HCT116 (cell line): ENCODE results near the gene CIB4. TPM values are rescaled to one million over a fixed set of nuclear protein-coding genes. Genes with fewer than 3 reads are reported as not detected.

Source experiments
- ATAC-seq: fragments of 200-7000 bp; cut with Tn5 transposase; 2 replicates; pipeline ENCODE4 v1.9.1; 2020; ENCODE audit warnings: mild to moderate bottlenecking, moderate library complexity
- BruUV-seq: library from RNA; stranded (reverse); fragments of 400-500 nt; replicated peaks from 2 replicates; lab custom pipeline; 2021; lab: Mats Ljungman, UMichigan
- CTCF ChIA-PET: fragments of 300-600 bp; sonication (Branson Sonifier 250); formaldehyde crosslinking; loops from one replicate; lab custom pipeline; 2021; ENCODE audit warnings: antibody characterized with exemption; lab: Charles Lee
- POLR2A ChIA-PET: fragments of 300-600, 350-600 bp; sonication (Branson Sonifier 250); formaldehyde crosslinking; loops from one replicate; lab custom pipeline; 2021; ENCODE audit warnings: antibody characterized with exemption; lab: Charles Lee
- RAD21 ChIA-PET, 2 experiments: fragments of 300-600 bp; sonication (Branson Sonifier 250); formaldehyde crosslinking; loops; one replicate each; lab custom pipeline; 2023; ENCODE audit warnings: low total read pairs in 2 of 2; ENCODE audit not compliant: uncharacterized antibody in 2 of 2, unreplicated experiment in 2 of 2, low non-redundant PET in 1 of 2; lab: Charles Lee
- DNase-seq: peaks from one replicate; pipeline ENCODE4 v3.0.0-alpha.2; 2010; ENCODE audit warnings: low read depth, low spot score
- H2AFZ ChIP-seq: fragments of 200-600 bp; shearing (Covaris generic), sonication (generic); 2 replicates; pipeline ENCODE4 v1.6.1; 2017; ENCODE audit warnings: low read depth, mixed run types, mixed read lengths, antibody characterized with exemption, low read length; ENCODE audit not compliant: poor library complexity, severe bottlenecking
- H3K27ac ChIP-seq: 2 replicates; pipeline ENCODE4 v1.5.1; 2012; ENCODE audit warnings: low read depth, low read length
- H3K27me3 ChIP-seq: fragments of 200-600 bp; sonication (generic); 2 replicates; pipeline ENCODE4 v1.6.1; 2016; ENCODE audit warnings: mixed run types, low read length, mixed read lengths; ENCODE audit not compliant: insufficient read depth
- H3K36me3 ChIP-seq, 2 experiments: fragments of 200-500 bp in 1 of 2; fragments of 200-600 bp in 1 of 2; sonication (Bioruptor generic) in 1 of 2; sonication (generic) in 1 of 2; 2 replicates each; pipeline versions ENCODE4 v1.5.1 to v1.6.1; 2014 to 2016; ENCODE audit warnings: low read length in 2 of 2, inconsistent platforms in 1 of 2, mixed read lengths in 1 of 2, mixed run types in 1 of 2; ENCODE audit not compliant: insufficient read depth in 2 of 2, control insufficient read depth in 1 of 2
- H3K4me1 ChIP-seq, 2 experiments: fragments of 200-600 bp in 1 of 2; sonication (generic) in 1 of 2; 2 replicates each; pipeline versions ENCODE4 v1.5.1 to v1.6.1; 2012 to 2017; ENCODE audit warnings: low read length in 2 of 2, inconsistent platforms in 1 of 2, mild to moderate bottlenecking in 1 of 2, mixed read lengths in 1 of 2, mixed run types in 1 of 2, moderate library complexity in 1 of 2; ENCODE audit not compliant: insufficient read depth in 2 of 2, control insufficient read depth in 1 of 2
- H3K4me2 ChIP-seq: fragments of 200-600 bp; sonication (generic); 2 replicates; pipeline ENCODE4 v1.6.1; 2017; ENCODE audit warnings: mixed run types, low read length, mixed read lengths
- H3K4me3 ChIP-seq, 2 experiments: fragments of 200-600 bp in 1 of 2; sonication (generic) in 1 of 2; replicated peaks in 1 of 2; 2 replicates each; pipeline ENCODE4 v1.5.1; 2011 to 2016; ENCODE audit warnings: low read length in 2 of 2, control low read depth in 1 of 2, low read depth in 1 of 2, mild to moderate bottlenecking in 1 of 2, mixed read lengths in 1 of 2, mixed run types in 1 of 2
- H3K79me2 ChIP-seq: fragments of 200-600 bp; sonication (generic); 2 replicates; pipeline ENCODE4 v1.6.1; 2017; ENCODE audit warnings: mild to moderate bottlenecking, mixed run types, low read length, moderate library complexity, mixed read lengths; ENCODE audit not compliant: insufficient read depth
- H3K9ac ChIP-seq: fragments of 200-600 bp; sonication (generic); 2 replicates; pipeline ENCODE4 v1.6.1; 2016; ENCODE audit warnings: low read length, mixed read lengths
- H3K9me2 ChIP-seq: fragments of 200-600 bp; sonication (generic), shearing (Covaris generic); 2 replicates; pipeline ENCODE4 v1.6.1; 2017; ENCODE audit warnings: mixed run types, mild to moderate bottlenecking, moderate library complexity; ENCODE audit not compliant: insufficient read depth
- H3K9me3 ChIP-seq, 2 experiments: fragments of 200-500 bp in 1 of 2; fragments of 200-600 bp in 1 of 2; sonication (Bioruptor generic) in 1 of 2; sonication (generic) in 1 of 2; 2 replicates each; pipeline ENCODE4 v1.6.1; 2014 to 2017; ENCODE audit warnings: low read length in 2 of 2, mixed read lengths in 2 of 2, inconsistent platforms in 1 of 2, low read depth in 1 of 2, mild to moderate bottlenecking in 1 of 2, mixed run types in 1 of 2, moderate library complexity in 1 of 2; ENCODE audit not compliant: control insufficient read depth in 1 of 2, insufficient read depth in 1 of 2
- H4K20me1 ChIP-seq: fragments of 200-600 bp; sonication (generic), shearing (Covaris generic); 2 replicates; pipeline ENCODE4 v1.6.1; 2017; ENCODE audit warnings: mixed run types, mild to moderate bottlenecking, moderate library complexity; ENCODE audit not compliant: insufficient read depth
- CEBPB ChIP-seq: IDR thresholded peaks from 2 replicates; pipeline ENCODE4 v1.6.1; 2012; ENCODE audit warnings: low read depth
- EGR1 ChIP-seq: IDR thresholded peaks from 2 replicates; pipeline ENCODE4 v1.6.1; 2012; ENCODE audit warnings: low read depth
- ELF1 ChIP-seq: IDR thresholded peaks from 2 replicates; pipeline ENCODE4 v1.6.1; 2012; ENCODE audit warnings: low read depth, borderline replicate concordance
- RAD21 ChIP-seq: IDR thresholded peaks from 2 replicates; pipeline ENCODE4 v1.6.1; 2012; ENCODE audit warnings: low read depth, mild to moderate bottlenecking
- SIN3A ChIP-seq: IDR thresholded peaks from 2 replicates; pipeline ENCODE4 v1.6.1; 2012; ENCODE audit warnings: low read depth
- SP1 ChIP-seq: IDR thresholded peaks from 2 replicates; pipeline ENCODE4 v1.6.1; 2012; ENCODE audit warnings: low read depth
- SRF ChIP-seq: IDR thresholded peaks from 2 replicates; pipeline ENCODE4 v1.6.1; 2012; ENCODE audit warnings: low read depth
- TCF7L2 ChIP-seq: IDR thresholded peaks from 2 replicates; pipeline ENCODE4 v1.7.0; 2011; ENCODE audit warnings: borderline replicate concordance, inconsistent platforms; ENCODE audit not compliant: insufficient read depth, insufficient read length; ENCODE audit errors: extremely low read depth
- YY1 ChIP-seq: IDR thresholded peaks from 2 replicates; pipeline ENCODE4 v1.6.1; 2011; ENCODE audit warnings: low read length, low read depth, moderate library complexity, mild to moderate bottlenecking; ENCODE audit not compliant: insufficient replicate concordance; ENCODE audit errors: extremely low read depth
- ZBTB33 ChIP-seq: IDR thresholded peaks from 2 replicates; pipeline ENCODE4 v1.6.1; 2011; ENCODE audit warnings: mild to moderate bottlenecking, low read length, moderate library complexity; ENCODE audit not compliant: insufficient replicate concordance; ENCODE audit errors: extremely low read depth
- ZNF274 ChIP-seq: fragments of 200-500 bp; sonication (Bioruptor generic); IDR thresholded peaks from 2 replicates; pipeline ENCODE4 v1.6.1; 2014; ENCODE audit warnings: mild to moderate bottlenecking, low read depth, low read length, inconsistent platforms
- intact Hi-C: fragments of 100-400 bp; cut with micrococcal nuclease; formaldehyde crosslinking; loops from 2 replicates; pipeline ENCODE4 v1.10.0; 2022
- total RNA-seq: library from RNA; stranded (reverse); gene quantifications from one replicate; pipeline ENCODE4 v1.2.1, GENCODE V29; 2021; ENCODE audit not compliant: unreplicated experiment
- TF ChIP-seq, protein P1 (sequence below): IDR thresholded peaks from 2 replicates; pipeline ENCODE4 v1.6.1; 2012

Gene CIB4
- total RNA-seq, 1 experiment from 2014 or later: not detected

DNA sequence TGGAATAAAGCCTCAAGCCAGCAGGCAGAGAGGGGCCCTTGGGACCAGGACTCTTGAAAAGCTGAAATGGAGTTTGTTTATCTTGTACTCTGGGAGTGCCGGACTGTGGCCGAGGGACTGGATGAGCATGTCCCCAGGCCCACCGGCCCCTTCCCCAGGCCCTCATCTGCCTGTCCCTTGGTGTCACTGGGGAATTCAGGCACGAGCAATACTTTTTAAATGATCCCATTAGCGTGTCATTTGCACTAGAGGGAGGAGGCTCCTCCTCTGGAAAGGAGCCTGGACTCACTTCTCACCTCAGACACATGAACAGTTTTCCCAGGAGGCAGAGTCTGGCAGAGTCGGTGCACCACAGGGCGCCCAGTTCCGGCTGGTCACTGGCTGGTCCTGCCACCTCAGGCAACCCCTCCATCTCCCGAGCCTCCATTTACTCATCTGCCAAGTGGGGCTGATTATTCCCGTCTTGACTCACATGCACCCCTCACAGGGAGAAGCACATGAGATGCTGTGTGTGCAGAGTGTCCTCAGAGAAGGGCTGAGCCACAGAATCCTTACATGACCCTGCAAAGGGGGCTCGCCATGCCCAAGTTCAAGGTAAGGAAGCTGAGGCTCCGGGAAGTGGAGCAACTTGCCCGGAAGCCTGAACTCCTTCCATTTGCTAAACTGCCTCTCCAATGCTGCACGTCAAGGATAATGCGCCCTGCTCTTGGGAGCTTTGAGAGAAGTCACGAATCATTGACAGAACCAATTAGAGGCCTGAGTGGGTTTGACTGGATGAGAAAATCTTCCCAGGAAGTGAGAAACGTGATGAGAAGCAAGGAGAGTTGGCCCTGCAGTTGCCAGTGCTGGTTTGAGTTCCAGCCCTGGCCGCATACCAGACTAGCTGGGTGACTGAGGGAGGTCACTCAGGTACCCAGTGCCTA is 26.7 kb downstream of the CIB4 start:
- TF ChIP-seq ZNF274: no peak
- TF ChIP-seq, protein P1, sequence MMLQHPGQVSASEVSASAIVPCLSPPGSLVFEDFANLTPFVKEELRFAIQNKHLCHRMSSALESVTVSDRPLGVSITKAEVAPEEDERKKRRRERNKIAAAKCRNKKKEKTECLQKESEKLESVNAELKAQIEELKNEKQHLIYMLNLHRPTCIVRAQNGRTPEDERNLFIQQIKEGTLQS: no peak
- no peak for TF ChIP-seq CEBPB
- TF ChIP-seq SRF: no peak
- no peak for TF ChIP-seq EGR1
- TF ChIP-seq YY1: no peak
- no peak for TF ChIP-seq RAD21
- TF ChIP-seq ELF1: no peak
- TF ChIP-seq ZBTB33: no peak
- no peak for TF ChIP-seq SP1
- no peak for TF ChIP-seq SIN3A
- TF ChIP-seq TCF7L2: no peak
- Histone ChIP-seq H4K20me1 (no peaks in the 10 kb centered on the region), H2AFZ (no peak overlapping the region), H3K27ac (no peak overlapping the region), H3K27me3 (peaks cover 6% of the 10 kb centered on the region; the same call in 1 of the 2 replicates), H3K9me3 (no peaks in the 10 kb centered on the region), H3K79me2 (no peaks in the 10 kb centered on the region), H3K9me2 (no peaks in the 10 kb centered on the region), H3K4me1 (no peaks in the 10 kb centered on the region), H3K4me3 (no peak overlapping the region), H3K36me3 (no peaks in the 10 kb centered on the region), H3K4me2 (no peak overlapping the region), H3K9ac (no peak overlapping the region)
- ATAC-seq (no peak), DNase-seq (no peak)
- no TSS peak for BruUV-seq
- CTCF ChIA-PET: interaction anchor here (0.7 to 2.3 kb wide), 8 partner anchors 8 to 155 kb away, joined by 3 to 30 read pairs (median 4); no protein-coding TSS in a partner anchor
- intact Hi-C loops: loop anchor here (2.0 kb wide), 1 partner anchor 130 kb away; no protein-coding TSS in a partner anchor
- POLR2A ChIA-PET: no interaction called here
- RAD21 ChIA-PET: interaction anchor here (0.7 to 1.5 kb wide), 3 partner anchors 8 to 131 kb away, joined by 3 to 9 read pairs (median 3); no protein-coding TSS in a partner anchor
